H9 (cell line): ENCODE results near the gene SZT2. TPM values are rescaled to one million over a fixed set of nuclear protein-coding genes. Genes with fewer than 3 reads are reported as not detected.

Experiments used
- DNase-seq: peaks from one replicate; pipeline ENCODE4 v3.0.0-alpha.2; 2017
- H2AFZ ChIP-seq: one replicate; pipeline ENCODE4 v1.6.1; 2013; ENCODE audit warnings: mild to moderate bottlenecking, low read length, control low read depth, moderate library complexity
- H2AK5ac ChIP-seq: 2 replicates; pipeline ENCODE4 v1.6.1; 2013; ENCODE audit warnings: low read length, control low read depth, mixed read lengths; ENCODE audit not compliant: insufficient read length
- H2BK120ac ChIP-seq: one replicate; pipeline ENCODE4 v1.6.1; 2013; ENCODE audit warnings: low read depth, mild to moderate bottlenecking, low read length, control low read depth, inconsistent platforms; ENCODE audit not compliant: poor library complexity, severe bottlenecking
- H2BK12ac ChIP-seq: 2 replicates; pipeline ENCODE4 v1.6.1; 2013; ENCODE audit warnings: low read length, control low read depth, mixed read lengths, low read depth; ENCODE audit not compliant: insufficient read length
- H2BK15ac ChIP-seq: 2 replicates; pipeline ENCODE4 v1.6.1; 2013; ENCODE audit warnings: low read depth, low read length, control low read depth
- H2BK20ac ChIP-seq: one replicate; pipeline ENCODE4 v1.6.1; 2013; ENCODE audit warnings: low read depth, mild to moderate bottlenecking, low read length, control low read depth, inconsistent platforms; ENCODE audit not compliant: poor library complexity, severe bottlenecking
- H2BK5ac ChIP-seq: 2 replicates; pipeline ENCODE4 v1.6.1; 2013; ENCODE audit warnings: low read length, control low read depth, mixed read lengths; ENCODE audit not compliant: insufficient read length
- H3K14ac ChIP-seq: 2 replicates; pipeline ENCODE4 v1.6.1; 2013; ENCODE audit warnings: low read length, control low read depth; ENCODE audit not compliant: insufficient read depth
- H3K18ac ChIP-seq: 2 replicates; pipeline ENCODE4 v1.6.1; 2013; ENCODE audit warnings: low read depth, mild to moderate bottlenecking, mixed read lengths, low read length, control low read depth; ENCODE audit not compliant: insufficient read length
- H3K23ac ChIP-seq: 2 replicates; pipeline ENCODE4 v1.6.1; 2013; ENCODE audit warnings: low read length, control low read depth, mixed read lengths, low read depth; ENCODE audit not compliant: insufficient read length
- H3K23me2 ChIP-seq: 2 replicates; pipeline ENCODE4 v1.6.1; 2013; ENCODE audit warnings: low read depth, mild to moderate bottlenecking, mixed read lengths, low read length, control low read depth; ENCODE audit not compliant: insufficient read length, poor library complexity, severe bottlenecking
- H3K27ac ChIP-seq: 2 replicates; pipeline ENCODE4 v1.5.1; 2013; ENCODE audit warnings: low read length, control low read depth, mixed read lengths, low read depth; ENCODE audit not compliant: insufficient read length
- H3K27me3 ChIP-seq: 2 replicates; pipeline ENCODE4 v1.6.1; 2013; ENCODE audit warnings: low read length, control low read depth, inconsistent platforms; ENCODE audit not compliant: insufficient read depth
- H3K4ac ChIP-seq: 2 replicates; pipeline ENCODE4 v1.6.1; 2013; ENCODE audit warnings: low read depth, mild to moderate bottlenecking, control low read depth, inconsistent platforms, low read length, moderate library complexity
- H3K4me1 ChIP-seq: 2 replicates; pipeline ENCODE4 v1.6.1; 2013; ENCODE audit warnings: low read length, control low read depth, inconsistent platforms; ENCODE audit not compliant: insufficient read depth
- H3K4me2 ChIP-seq: 2 replicates; pipeline ENCODE4 v1.6.1; 2013; ENCODE audit warnings: low read length, control low read depth, mixed read lengths; ENCODE audit not compliant: insufficient read length, insufficient read depth
- H3K56ac ChIP-seq: 2 replicates; pipeline ENCODE4 v1.6.1; 2013; ENCODE audit warnings: low read depth, mild to moderate bottlenecking, mixed read lengths, low read length, control low read depth; ENCODE audit not compliant: insufficient read length
- H3K79me1 ChIP-seq: 2 replicates; pipeline ENCODE4 v1.6.1; 2013; ENCODE audit warnings: low read depth, mild to moderate bottlenecking, moderate library complexity, low read length, control low read depth, inconsistent platforms; ENCODE audit not compliant: insufficient read depth, poor library complexity, severe bottlenecking
- H3K79me2 ChIP-seq: 2 replicates; pipeline ENCODE4 v1.6.1; 2013; ENCODE audit warnings: low read length, control low read depth, inconsistent platforms; ENCODE audit not compliant: insufficient read depth
- H3K9ac ChIP-seq: 2 replicates; pipeline ENCODE4 v1.6.1; 2013; ENCODE audit warnings: low read length, control low read depth, mixed read lengths; ENCODE audit not compliant: insufficient read length; ENCODE audit errors: extremely low read depth
- H3K9me3 ChIP-seq: one replicate; pipeline ENCODE4 v1.6.1; 2013; ENCODE audit warnings: low read depth, low read length, inconsistent platforms; ENCODE audit not compliant: control insufficient read depth
- H3T11ph ChIP-seq: one replicate; pipeline ENCODE4 v1.6.1; 2013; ENCODE audit warnings: mild to moderate bottlenecking, low read length, control low read depth, inconsistent platforms
- H4K20me1 ChIP-seq: one replicate; pipeline ENCODE4 v1.6.1; 2013; ENCODE audit not compliant: control insufficient read depth, insufficient read length, insufficient read depth
- H4K5ac ChIP-seq: 2 replicates; pipeline ENCODE4 v1.6.1; 2013; ENCODE audit warnings: low read depth, mild to moderate bottlenecking, mixed read lengths, low read length, control low read depth; ENCODE audit not compliant: insufficient read length
- H4K8ac ChIP-seq: replicated peaks from 2 replicates; pipeline ENCODE4 v1.6.1; 2013; ENCODE audit warnings: low read length, control low read depth, mixed read lengths, low read depth; ENCODE audit not compliant: insufficient read length
- H4K91ac ChIP-seq: 2 replicates; pipeline ENCODE4 v1.6.1; 2013; ENCODE audit warnings: low read depth, mild to moderate bottlenecking, moderate library complexity, mixed read lengths, low read length, control low read depth; ENCODE audit not compliant: insufficient read length
- H3K27ac Mint-ChIP-seq, 3 experiments: 2 replicates in 2 of 3; 3 replicates in 1 of 3; pipeline ENCODE4 v1.8.0; 2020 to 2021; ENCODE audit warnings: mixed read lengths in 3 of 3, mild to moderate bottlenecking in 1 of 3, moderate library complexity in 1 of 3
- H3K27me3 Mint-ChIP-seq: 2 replicates; pipeline ENCODE4 v1.8.0; 2021; ENCODE audit warnings: low read depth, mild to moderate bottlenecking, moderate library complexity, mixed read lengths
- H3K36me3 Mint-ChIP-seq, 3 experiments: 2 replicates in 2 of 3; 3 replicates in 1 of 3; pipeline ENCODE4 v1.8.0; 2020 to 2021; ENCODE audit warnings: low read depth in 3 of 3, mixed read lengths in 3 of 3; ENCODE audit not compliant: insufficient read depth in 1 of 3
- H3K4me1 Mint-ChIP-seq, 2 experiments: 2 replicates each; pipeline ENCODE4 v1.8.0; 2020; ENCODE audit warnings: mixed read lengths in 2 of 2
- H3K4me3 Mint-ChIP-seq, 2 experiments: 2 replicates in 1 of 2; 3 replicates in 1 of 2; pipeline ENCODE4 v1.8.0; 2020 to 2021; ENCODE audit warnings: mild to moderate bottlenecking in 2 of 2, mixed read lengths in 2 of 2, moderate library complexity in 1 of 2
- H3K9me3 Mint-ChIP-seq, 2 experiments: 2 replicates in 1 of 2; 3 replicates in 1 of 2; pipeline ENCODE4 v1.8.0; 2020; ENCODE audit warnings: mild to moderate bottlenecking in 2 of 2, mixed read lengths in 2 of 2, moderate library complexity in 1 of 2
- CTCF ChIP-seq: fragments of 200-600 bp; sonication (generic); conservative IDR thresholded peaks from 3 replicates; pipeline ENCODE4 v1.8.0; 2021; ENCODE audit warnings: antibody characterized with exemption, mild to moderate bottlenecking
- WGBS: extraction: QIAGEN DNeasy Blood & Tissue Kit; methylation state at CpG from one replicate; pipeline ENCODE4 v1.1.7; 2013; ENCODE audit warnings: missing lambda C conversion rate, low lambda C conversion rate, mixed read lengths; ENCODE audit not compliant: insufficient read length; ENCODE audit errors: extremely low coverage; 5-methylcytosine and 5-hydroxymethylcytosine counted together
- total RNA-seq: library from RNA; stranded (reverse); gene quantifications from 2 replicates; pipeline ENCODE4 v1.2.1, GENCODE V29; 2021

SZT2 gene
- total RNA-seq, 1 experiment from 2014 or later: 16.8 TPM

- Histone ChIP-seq H2BK15ac (no peak overlapping the region), H3K4ac (no peak overlapping the region), H2BK20ac (no peak overlapping the region), H2BK120ac (no peak overlapping the region), H2AFZ (no peak overlapping the region), H3K4me2 (peak overlapping the region; percentile 70), H4K91ac (no peak overlapping the region), H3T11ph (no peak overlapping the region), H3K79me1 (peaks cover 14% of the 10 kb centered on the region), H4K8ac (no peak overlapping the region), H3K18ac (peak overlapping the region; percentile 81), H3K9me3 (no peaks in the 10 kb centered on the region), H3K23me2 (peaks cover 5% of the 10 kb centered on the region), H2AK5ac (no peak overlapping the region), H3K79me2 (peaks cover 15% of the 10 kb centered on the region; the same call in 1 of the 2 replicates), H3K56ac (no peak overlapping the region), H3K4me1 (peaks cover 6% of the 10 kb centered on the region; the same call in 1 of the 2 replicates), H4K5ac (no peak overlapping the region), H3K23ac (no peak overlapping the region), H2BK12ac (no peak overlapping the region), H3K27me3 (no peaks in the 10 kb centered on the region), H3K27ac (peak overlapping the region; percentile 8), H3K14ac (peak overlapping the region; percentile 89), H4K20me1 (no peaks in the 10 kb centered on the region), H3K9ac (peak overlapping the region; percentile 86), H2BK5ac (peak overlapping the region; percentile 4)
- Mint-ChIP-seq H3K27ac (peak overlapping the region; percentile 99), H3K4me1 (peaks cover 29 to 30% of the 10 kb centered on the region in 2 experiments), H3K36me3 (peaks cover 36 to 50% (median 39%) of the 10 kb centered on the region in 3 experiments), H3K4me3 (peak overlapping the region; percentile 91 to 92), H3K27me3 (no peaks in the 10 kb centered on the region; the same call in 1 of the 2 replicates), H3K9me3 (no peaks in the 10 kb centered on the region; a peak in 2 of 5 replicates)
- peak; percentile 74 for TF ChIP-seq CTCF
- no CpG with 5 or more reads among the region's 33 CpGs for WGBS
- peak; percentile 58 for DNase-seq
Observed at GRCh38 chr1:43358121-43358745, 31.5 kb upstream of the SZT2 start.
